Glutamatergic neuron (in vitro differentiated cells): ENCODE data around the gene CDH26. TPM values are rescaled to one million over a fixed set of nuclear protein-coding genes. Genes with fewer than 3 reads are reported as not detected.
A peak's percentile ranks its signal among the peaks of the same experiment; 100 is the strongest.

Experiments
- DNase-seq: peaks from one replicate; pipeline ENCODE4 v3.0.0; 2022
- H3K27ac Mint-ChIP-seq: one replicate; pipeline ENCODE4 v1.8.0; 2020; ENCODE audit warnings: mild to moderate bottlenecking, mixed read lengths, inconsistent platforms; ENCODE audit not compliant: unreplicated experiment
- H3K27me3 Mint-ChIP-seq: one replicate; pipeline ENCODE4 v1.8.0; 2020; ENCODE audit warnings: mild to moderate bottlenecking, moderate library complexity, mixed read lengths, inconsistent platforms; ENCODE audit not compliant: unreplicated experiment
- H3K36me3 Mint-ChIP-seq: one replicate; pipeline ENCODE4 v1.8.0; 2020; ENCODE audit warnings: mild to moderate bottlenecking, mixed read lengths, inconsistent platforms; ENCODE audit not compliant: unreplicated experiment
- H3K4me1 Mint-ChIP-seq: one replicate; pipeline ENCODE4 v1.8.0; 2020; ENCODE audit warnings: mild to moderate bottlenecking, low read depth, mixed read lengths, inconsistent platforms; ENCODE audit not compliant: unreplicated experiment
- H3K4me3 Mint-ChIP-seq: one replicate; pipeline ENCODE4 v1.8.0; 2020; ENCODE audit warnings: mild to moderate bottlenecking, mixed read lengths, inconsistent platforms; ENCODE audit not compliant: unreplicated experiment
- H3K9me3 Mint-ChIP-seq: one replicate; pipeline ENCODE4 v1.8.0; 2020; ENCODE audit warnings: mild to moderate bottlenecking, moderate library complexity, mixed read lengths, inconsistent platforms; ENCODE audit not compliant: unreplicated experiment
- total RNA-seq: library from RNA; stranded (reverse); fragmentation: NEBNext Ultra II Directional; extraction: Animal tissue kit (Norgen Biotek cat#: 25700); gene quantifications from one replicate; pipeline ENCODE4 v1.2.1, GENCODE V29; 2021; ENCODE audit not compliant: unreplicated experiment
- TF ChIP-seq, protein P1 (sequence below): fragments of 200-600 bp; sonication (generic); IDR thresholded peaks from one replicate; pipeline ENCODE4 v1.5.0; 2021; ENCODE audit not compliant: partially characterized antibody, unreplicated experiment

The CDH26 gene
- total RNA-seq, 1 donor from 2014 or later, result 0.76 TPM

DNA sequence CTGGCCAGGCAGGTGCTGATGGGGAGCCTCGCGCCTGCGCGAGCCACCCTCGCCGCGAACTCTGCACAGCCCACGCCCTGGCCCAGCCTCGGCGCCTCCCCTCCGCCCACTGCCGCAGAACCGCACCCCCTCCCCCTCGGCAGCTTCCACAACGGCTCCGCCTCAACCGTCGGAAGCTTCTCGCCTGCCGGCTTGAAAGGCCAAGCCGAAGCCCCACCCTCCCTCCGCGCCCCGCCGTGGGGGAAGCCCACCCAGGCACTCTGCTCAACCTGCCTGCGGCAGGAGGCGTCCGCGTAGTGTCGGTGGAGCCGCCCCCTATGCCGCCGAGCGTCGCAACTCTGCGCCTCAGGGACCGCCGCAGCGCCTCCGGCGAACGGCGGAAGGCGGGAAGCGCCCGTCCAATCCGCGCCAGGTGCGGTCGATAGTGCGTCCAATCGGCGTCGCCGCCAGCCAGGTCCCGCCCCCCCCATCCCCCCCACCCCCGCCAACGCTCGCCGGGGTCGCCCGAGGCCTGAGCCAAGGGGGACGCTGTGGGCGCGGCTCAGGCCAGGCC lies 24.9 kb upstream of the CDH26 start, which contains the start of gene SYCP2:
Gene SYCP2 (minus strand): TSS at position 342 of the 553 bp plus-strand sequence. CDS start 11,224 bp downstream, outside the sequence.
- peaks cover 2% of the 10 kb centered on the region for H3K27me3 Mint-ChIP-seq
- H3K36me3 Mint-ChIP-seq, result no peaks in the 10 kb centered on the region
- DNase-seq, result no peak
- H3K27ac Mint-ChIP-seq, result no peak within 1 kb of the TSS
- peak within 1 kb of the TSS; percentile 81 for H3K4me3 Mint-ChIP-seq
- peaks cover 3% of the 10 kb centered on the region for H3K9me3 Mint-ChIP-seq
- H3K4me1 Mint-ChIP-seq, result no peaks in the 10 kb centered on the region
- TF ChIP-seq, protein P1, sequence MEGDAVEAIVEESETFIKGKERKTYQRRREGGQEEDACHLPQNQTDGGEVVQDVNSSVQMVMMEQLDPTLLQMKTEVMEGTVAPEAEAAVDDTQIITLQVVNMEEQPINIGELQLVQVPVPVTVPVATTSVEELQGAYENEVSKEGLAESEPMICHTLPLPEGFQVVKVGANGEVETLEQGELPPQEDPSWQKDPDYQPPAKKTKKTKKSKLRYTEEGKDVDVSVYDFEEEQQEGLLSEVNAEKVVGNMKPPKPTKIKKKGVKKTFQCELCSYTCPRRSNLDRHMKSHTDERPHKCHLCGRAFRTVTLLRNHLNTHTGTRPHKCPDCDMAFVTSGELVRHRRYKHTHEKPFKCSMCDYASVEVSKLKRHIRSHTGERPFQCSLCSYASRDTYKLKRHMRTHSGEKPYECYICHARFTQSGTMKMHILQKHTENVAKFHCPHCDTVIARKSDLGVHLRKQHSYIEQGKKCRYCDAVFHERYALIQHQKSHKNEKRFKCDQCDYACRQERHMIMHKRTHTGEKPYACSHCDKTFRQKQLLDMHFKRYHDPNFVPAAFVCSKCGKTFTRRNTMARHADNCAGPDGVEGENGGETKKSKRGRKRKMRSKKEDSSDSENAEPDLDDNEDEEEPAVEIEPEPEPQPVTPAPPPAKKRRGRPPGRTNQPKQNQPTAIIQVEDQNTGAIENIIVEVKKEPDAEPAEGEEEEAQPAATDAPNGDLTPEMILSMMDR, result no peak

DNA sequence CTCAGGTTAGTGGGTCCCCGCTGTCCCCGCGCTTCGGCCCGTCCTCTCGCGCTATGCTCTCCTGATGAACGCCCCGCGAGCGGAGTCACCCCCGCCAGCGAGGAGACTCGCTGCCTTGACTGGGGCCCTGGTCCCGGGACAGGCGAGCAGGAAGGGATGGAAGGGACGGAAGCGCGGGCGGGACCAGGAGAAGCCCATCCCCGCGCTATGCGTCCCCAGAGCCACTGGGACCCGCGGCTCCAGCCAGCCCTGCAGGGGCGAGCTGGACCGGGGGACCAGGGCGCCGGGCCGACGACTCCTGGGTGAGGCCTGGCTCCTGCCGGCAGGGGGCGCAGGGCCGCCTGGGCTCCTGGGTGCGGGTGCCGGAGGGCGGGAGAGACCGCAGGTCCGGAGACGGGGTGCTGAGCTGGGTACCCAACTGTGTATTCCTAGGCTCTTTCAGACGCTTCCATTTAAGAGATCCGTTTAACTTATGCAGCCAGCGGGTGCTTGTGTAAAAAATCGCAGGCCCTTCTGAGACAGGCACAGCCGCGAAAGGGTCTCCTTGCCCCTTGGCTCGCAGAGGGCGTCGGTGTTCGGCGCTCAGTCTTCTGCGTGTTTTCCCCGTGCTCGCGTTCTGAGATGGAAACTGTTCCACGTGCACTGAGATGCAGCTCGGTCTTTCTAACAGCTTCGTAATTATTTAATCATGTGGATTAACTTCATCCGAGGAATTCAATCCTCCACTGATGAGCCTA lies 24.2 kb upstream of the CDH26 start:
- Mint-ChIP-seq H3K4me3 (peak overlapping the region; percentile 81), H3K27me3 (peaks cover 2% of the 10 kb centered on the region), H3K36me3 (no peaks in the 10 kb centered on the region), H3K9me3 (peaks cover 6% of the 10 kb centered on the region), H3K4me1 (peaks cover 1% of the 10 kb centered on the region), H3K27ac (no peak overlapping the region)
- DNase-seq, result peak; percentile 86
- TF ChIP-seq, protein P1, result peak; percentile 99

DNA sequence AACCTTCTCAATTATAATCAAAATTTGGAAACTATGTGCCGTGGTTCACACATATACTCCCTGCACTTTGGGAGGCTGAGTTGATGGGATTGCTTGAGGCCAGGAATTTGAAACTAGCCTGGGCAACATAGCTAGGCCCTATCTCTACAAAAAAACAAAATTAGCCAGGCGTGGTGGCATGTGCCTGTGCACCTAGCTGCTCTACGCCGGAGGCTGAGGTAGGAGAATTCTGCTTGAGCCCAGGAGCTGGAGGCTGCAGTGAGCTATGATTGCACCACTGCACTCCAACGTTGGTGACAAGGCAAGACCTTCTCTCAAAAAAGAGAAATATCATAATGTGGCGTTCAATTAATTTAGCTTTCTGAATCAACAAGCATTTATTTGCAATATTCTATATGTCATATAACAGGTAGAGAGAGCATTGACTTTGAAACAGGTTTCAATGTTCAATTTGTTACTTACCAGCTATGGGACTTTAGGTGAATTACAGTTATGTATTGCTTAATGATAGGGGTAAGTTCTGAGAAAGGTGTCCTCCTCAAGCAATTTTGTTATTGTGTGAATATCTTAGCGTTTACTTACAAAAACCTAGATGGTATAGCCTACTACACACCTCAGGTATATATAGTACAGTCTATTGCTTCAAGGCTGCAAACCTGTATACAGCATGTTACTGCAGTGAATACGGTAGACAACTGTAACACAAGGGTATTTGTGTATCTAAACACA lies 22.6 kb upstream of the CDH26 start:
- peaks cover 1% of the 10 kb centered on the region for H3K4me1 Mint-ChIP-seq

DNA sequence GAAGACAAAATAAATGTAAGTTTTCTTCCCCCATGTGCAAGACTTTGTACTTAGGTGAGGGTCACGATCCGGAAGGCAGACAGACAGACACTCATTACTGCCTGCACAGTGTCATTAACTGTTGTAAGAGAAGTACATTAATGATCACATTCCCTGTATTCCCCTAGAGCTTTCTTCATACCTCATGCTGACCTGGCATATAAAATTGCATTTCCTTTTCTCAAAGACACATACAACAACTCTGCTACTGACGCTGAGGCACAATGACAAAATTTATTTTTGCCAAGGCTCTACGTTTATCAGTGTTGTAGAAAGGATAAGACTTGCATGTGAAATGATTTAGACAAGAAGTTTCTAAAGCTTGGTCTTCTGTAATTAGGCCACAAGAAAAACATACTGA lies 21.8 kb upstream of the CDH26 start:
- Mint-ChIP-seq H3K9me3 (peaks cover 9% of the 10 kb centered on the region), H3K27me3 (peaks cover 2% of the 10 kb centered on the region)

More for the DNA sequence above, 22.6 kb upstream of the CDH26 start:
- DNase-seq, result no peak
- peaks cover 2% of the 10 kb centered on the region for H3K27me3 Mint-ChIP-seq
- H3K4me3 Mint-ChIP-seq, result no peak overlapping the region
- H3K36me3 Mint-ChIP-seq, result no peaks in the 10 kb centered on the region
- H3K27ac Mint-ChIP-seq, result no peak overlapping the region
- peaks cover 8% of the 10 kb centered on the region for H3K9me3 Mint-ChIP-seq
- TF ChIP-seq, protein P1, result no peak

More for the DNA sequence above, 21.8 kb upstream of the CDH26 start:
- DNase-seq, result no peak
- Mint-ChIP-seq H3K27ac (no peak overlapping the region), H3K4me1 (peaks cover 7% of the 10 kb centered on the region), H3K36me3 (no peaks in the 10 kb centered on the region), H3K4me3 (no peak overlapping the region)
- TF ChIP-seq, protein P1, result no peak
